Epithelial cell of proximal tubule (primary cell): Measurements from ENCODE around the gene CACNB4. TPM values are rescaled to one million over a fixed set of nuclear protein-coding genes. Genes with fewer than 3 reads are reported as not detected.
"Not testable (repeated sequence)": the region's sequence is repeated elsewhere in the genome, so short reads cannot be mapped to it uniquely, and the experiment has no call there.

Source experiments
- DNase-seq: peaks from one replicate; pipeline ENCODE4 v3.0.0-alpha.2; 2011; ENCODE audit warnings: low read depth
- H3K4me3 ChIP-seq: 2 replicates; pipeline ENCODE4 v1.5.1; 2011; ENCODE audit warnings: low read depth, mild to moderate bottlenecking, low read length
- CTCF ChIP-seq: conservative IDR thresholded peaks from 2 replicates; pipeline ENCODE4 v1.5.1; 2012; ENCODE audit warnings: low read depth, mild to moderate bottlenecking, low read length
- total RNA-seq: library from RNA; depleted of rRNA; stranded (reverse); fragments of >200 nt; gene quantifications from 2 replicates; pipeline ENCODE4 v1.2.3, GENCODE V29; 2015

Gene CACNB4
- total RNA-seq, 1 donor from 2014 or later: 0.52 TPM

GRCh38 chr2:152097801-152098495 lies 896 bp downstream of the CACNB4 start:
- no peak for DNase-seq
- TF ChIP-seq CTCF: no peak
- H3K4me3 ChIP-seq: peak overlapping the region; percentile 59

GRCh38 chr2:152097290-152097800 lies 1.5 kb downstream of the CACNB4 start:
- TF ChIP-seq CTCF: no peak
- peak overlapping the region; percentile 59 for H3K4me3 ChIP-seq
- no peak for DNase-seq

- H3K4me3 ChIP-seq: no peak overlapping the region
- TF ChIP-seq CTCF: no peak
- DNase-seq: no peak
Measured at GRCh38 chr2:152095146-152095545, 3.7 kb downstream of the CACNB4 start.

- no peak for TF ChIP-seq CTCF
- no peak for DNase-seq
- H3K4me3 ChIP-seq: no peak overlapping the region
Measured at GRCh38 chr2:152094014-152094413, 4.8 kb downstream of the CACNB4 start.

- DNase-seq: no peak
- TF ChIP-seq CTCF: no peak
- no peak overlapping the region for H3K4me3 ChIP-seq
Measured at GRCh38 chr2:152093464-152093863, 5.4 kb downstream of the CACNB4 start.

- no peak overlapping the region for H3K4me3 ChIP-seq
- no peak for DNase-seq
- TF ChIP-seq CTCF: no peak
Measured at GRCh38 chr2:152092095-152092494, 6.7 kb downstream of the CACNB4 start.

- not testable (repeated sequence) for H3K4me3 ChIP-seq, DNase-seq
Measured at GRCh38 chr2:152090726-152091125, 8.1 kb downstream of the CACNB4 start.
